Measurements from ENCODE around the gene C16orf74.

The C16orf74 gene

GRCh38 chr16:85728879-85729278, 22.0 kb downstream of the C16orf74 start:
- TF ChIP-seq, protein P1, sequence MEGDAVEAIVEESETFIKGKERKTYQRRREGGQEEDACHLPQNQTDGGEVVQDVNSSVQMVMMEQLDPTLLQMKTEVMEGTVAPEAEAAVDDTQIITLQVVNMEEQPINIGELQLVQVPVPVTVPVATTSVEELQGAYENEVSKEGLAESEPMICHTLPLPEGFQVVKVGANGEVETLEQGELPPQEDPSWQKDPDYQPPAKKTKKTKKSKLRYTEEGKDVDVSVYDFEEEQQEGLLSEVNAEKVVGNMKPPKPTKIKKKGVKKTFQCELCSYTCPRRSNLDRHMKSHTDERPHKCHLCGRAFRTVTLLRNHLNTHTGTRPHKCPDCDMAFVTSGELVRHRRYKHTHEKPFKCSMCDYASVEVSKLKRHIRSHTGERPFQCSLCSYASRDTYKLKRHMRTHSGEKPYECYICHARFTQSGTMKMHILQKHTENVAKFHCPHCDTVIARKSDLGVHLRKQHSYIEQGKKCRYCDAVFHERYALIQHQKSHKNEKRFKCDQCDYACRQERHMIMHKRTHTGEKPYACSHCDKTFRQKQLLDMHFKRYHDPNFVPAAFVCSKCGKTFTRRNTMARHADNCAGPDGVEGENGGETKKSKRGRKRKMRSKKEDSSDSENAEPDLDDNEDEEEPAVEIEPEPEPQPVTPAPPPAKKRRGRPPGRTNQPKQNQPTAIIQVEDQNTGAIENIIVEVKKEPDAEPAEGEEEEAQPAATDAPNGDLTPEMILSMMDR (IDR thresholded peaks at IDR 0.05; ENCODE audit: low read depth, low read length): no peak
- H3K4me3 ChIP-seq (ENCODE audit: low read depth, low read length): no peak overlapping the region

GRCh38 chr16:85724936-85725335, 26.0 kb downstream of the C16orf74 start:
- no peak overlapping the region for H3K4me3 ChIP-seq (ENCODE audit: low read depth, low read length)
- TF ChIP-seq, protein P1 (IDR thresholded peaks at IDR 0.05; ENCODE audit: low read depth, low read length): no peak

GRCh38 chr16:85724126-85724879, 26.6 kb downstream of the C16orf74 start:
- no peak overlapping the region for H3K4me3 ChIP-seq (ENCODE audit: low read depth, low read length)
- TF ChIP-seq, protein P1 (IDR thresholded peaks at IDR 0.05; ENCODE audit: low read depth, low read length): no peak

DNA sequence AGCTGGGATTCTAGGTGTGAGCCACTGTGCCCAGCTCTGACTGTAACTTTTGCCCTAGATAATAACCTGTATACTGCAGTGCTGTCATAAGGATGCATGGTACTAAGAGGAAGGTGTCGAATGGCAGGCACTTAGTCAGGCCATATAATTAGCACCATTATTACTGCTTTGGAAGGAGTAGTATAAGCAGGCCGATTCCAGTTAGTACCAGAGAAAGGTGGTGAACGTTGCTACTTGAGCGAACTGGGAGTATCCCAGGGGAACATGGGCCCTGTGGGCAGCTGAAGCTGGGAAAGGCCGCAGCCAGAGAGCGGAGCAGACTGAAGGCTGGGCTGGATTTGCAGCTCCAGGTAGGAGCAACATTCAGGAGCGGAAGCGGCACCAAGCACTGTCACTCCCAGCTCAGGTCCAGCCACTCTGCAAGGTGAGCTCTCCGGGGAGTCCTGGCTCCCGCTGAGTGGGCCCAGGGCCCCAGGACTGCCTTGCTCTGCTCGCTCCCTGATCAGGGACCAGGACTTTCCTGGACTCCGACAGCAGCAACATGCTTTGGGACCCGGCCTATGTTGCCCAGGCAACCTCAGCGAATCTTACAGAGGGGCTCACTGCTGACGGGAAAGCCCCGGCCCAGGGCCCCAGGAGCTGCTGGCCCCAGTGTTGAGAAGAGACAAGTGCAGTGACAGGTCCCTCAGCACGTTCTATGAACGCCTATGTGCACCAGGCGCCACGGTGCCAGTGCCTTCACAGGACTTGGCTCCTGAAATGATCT, 28.6 kb downstream of the C16orf74 start:
- no peak overlapping the region for H3K4me3 ChIP-seq (ENCODE audit: low read depth, low read length)
- TF ChIP-seq, protein P1 (IDR thresholded peaks at IDR 0.05; ENCODE audit: low read depth, low read length): no peak

GRCh38 chr16:85720302-85720637, 30.6 kb downstream of the C16orf74 start:
- TF ChIP-seq, protein P1 (IDR thresholded peaks at IDR 0.05; ENCODE audit: low read depth, low read length): no peak

GRCh38 chr16:85719605-85720301, 31.1 kb downstream of the C16orf74 start:
- TF ChIP-seq, protein P1 (IDR thresholded peaks at IDR 0.05; ENCODE audit: low read depth, low read length): no peak
- H3K4me3 ChIP-seq (ENCODE audit: low read depth, low read length): no peak overlapping the region

More at GRCh38 chr16:85720302-85720637, 30.6 kb downstream of the C16orf74 start:
- H3K4me3 ChIP-seq (ENCODE audit: low read depth, low read length): no peak overlapping the region

All from WI38 (cell line).